T-helper 1 cell treated with Interleukin-12 subunit alpha and Interleukin-12 subunit beta and Interleukin-4 antibody, amounts not matched to agents 30 ng/mL and 1 ng/mL, for 36 hours (primary cell): ENCODE data around the gene FAM222B. TPM values are rescaled to one million over a fixed set of nuclear protein-coding genes. Genes with fewer than 3 reads are reported as not detected.
"Not testable (repeated sequence)": the region's sequence is repeated elsewhere in the genome, so short reads cannot be mapped to it uniquely, and the experiment has no call there.

ENCODE experiments used
- intact Hi-C: fragments of 100-400 bp; cut with micrococcal nuclease; formaldehyde crosslinking; loops from one replicate; pipeline ENCODE4 v1.15.1; 2024
- total RNA-seq: library from RNA; stranded (reverse); gene quantifications from 2 replicates; pipeline ENCODE4 v1.2.3, GENCODE V29; 2022

The FAM222B gene
- total RNA-seq, 1 donor from 2014 or later, result 23.9 TPM

DNA sequence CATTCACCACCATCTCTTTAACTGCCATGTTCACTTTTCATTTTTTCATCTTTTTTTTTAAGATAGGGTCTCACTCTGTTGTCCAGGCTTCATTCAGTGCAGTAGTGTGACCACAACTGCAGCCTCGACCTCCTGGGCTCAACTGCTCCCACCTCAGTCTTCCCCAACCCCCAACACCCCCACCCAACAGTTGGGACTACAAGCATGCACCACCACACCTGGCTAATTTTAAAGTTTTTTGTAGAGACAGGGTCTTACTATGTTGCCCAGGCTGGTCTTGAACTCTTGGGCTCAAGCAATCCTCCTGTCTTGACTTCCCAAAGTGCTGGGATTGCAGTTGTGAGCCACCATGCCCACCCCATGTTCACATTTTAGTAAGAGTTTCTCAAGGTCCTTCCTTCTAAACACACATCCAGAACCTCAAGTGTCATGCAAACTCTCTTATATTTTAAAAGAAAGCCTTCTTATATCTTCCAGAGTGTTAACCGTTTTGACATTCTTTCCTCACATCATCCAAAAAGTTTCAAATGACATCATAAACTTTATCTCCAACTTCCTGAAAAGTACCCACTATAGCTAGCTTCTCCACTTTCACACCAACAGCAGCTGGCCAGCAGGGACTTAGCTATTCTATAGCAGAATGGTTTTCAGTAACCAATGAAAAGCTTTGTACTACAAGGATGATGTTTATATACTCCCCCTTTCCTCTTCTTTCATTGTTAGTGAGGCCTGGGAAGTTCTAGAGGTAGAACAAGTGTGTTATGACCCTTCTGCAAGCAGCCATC is 49.5 kb downstream of the FAM222B start:
- intact Hi-C loops, result loop anchor here (5.0 kb wide), 1 partner anchor 49 kb away; the partner anchor contains the start of gene FAM222B

DNA sequence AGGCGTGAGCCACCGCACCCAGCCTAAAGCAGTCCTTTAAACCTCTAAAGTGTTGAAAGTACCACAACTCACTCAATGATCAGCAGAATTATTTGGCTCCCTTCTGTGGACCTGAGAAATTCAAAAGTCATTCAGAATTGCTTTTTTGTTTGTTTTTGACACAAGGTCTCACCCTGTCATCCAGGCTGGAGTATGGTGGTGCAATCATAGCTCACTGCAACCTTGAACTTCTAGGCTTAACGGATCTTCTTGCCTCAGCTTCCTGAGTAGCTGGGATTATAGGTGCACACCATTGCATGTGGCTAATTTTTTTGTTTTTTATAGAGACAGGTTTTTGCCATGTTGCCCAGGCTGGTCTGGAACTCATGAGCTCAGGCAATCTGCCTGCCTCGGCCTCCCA is 54.5 kb downstream of the FAM222B start:
- intact Hi-C loops, result no loop called here

DNA sequence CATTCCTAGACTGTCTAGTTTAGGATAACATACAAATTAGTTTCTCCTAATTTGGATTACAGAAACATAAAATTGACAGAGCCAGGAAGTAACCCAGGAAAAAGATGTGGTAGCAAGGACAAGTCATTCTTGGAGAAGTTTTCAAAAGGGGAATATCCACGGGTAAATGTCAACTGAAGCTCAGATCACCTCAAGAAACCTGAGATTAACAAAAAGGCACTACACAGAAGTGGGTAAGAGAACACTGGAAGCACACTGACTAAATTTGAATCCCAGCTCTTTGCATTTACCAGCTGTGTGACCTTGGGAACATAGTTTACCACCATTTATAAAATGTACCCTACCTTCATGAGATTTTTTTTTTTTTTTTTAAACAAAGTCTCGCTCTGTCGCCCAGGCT is 59.4 kb downstream of the FAM222B start:
- intact Hi-C loops, result no loop called here

DNA sequence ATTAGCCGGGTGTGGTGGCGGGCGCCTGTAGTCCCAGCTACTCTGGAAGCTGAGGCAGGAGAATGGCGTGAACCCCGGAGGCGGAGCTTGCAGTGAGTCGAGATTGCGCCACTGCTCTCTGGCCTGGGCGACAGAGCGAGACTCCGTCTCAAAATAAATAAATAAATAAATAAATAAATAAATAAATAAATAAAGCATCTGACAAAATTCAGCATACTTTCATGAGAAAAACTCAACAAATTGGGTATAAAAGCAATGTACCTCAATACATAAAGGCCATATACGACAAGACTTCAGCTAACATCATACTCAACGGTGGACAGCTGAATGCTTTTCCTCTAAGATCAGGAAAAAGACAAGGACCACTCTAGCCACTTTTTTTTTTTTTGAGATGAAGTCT is 63.0 kb downstream of the FAM222B start:
- intact Hi-C loops, result not testable (repeated sequence)

GRCh38 chr17:28777178-28777577 is 65.4 kb downstream of the FAM222B start:
- intact Hi-C loops, result no loop called here

GRCh38 chr17:28774206-28774605 is 68.4 kb downstream of the FAM222B start:
- intact Hi-C loops, result no loop called here

- intact Hi-C loops, result no loop called here
Measured at GRCh38 chr17:28773736-28774135, 68.9 kb downstream of the FAM222B start.

GRCh38 chr17:28765038-28765437 is 77.6 kb downstream of the FAM222B start:
- intact Hi-C loops, result no loop called here

- intact Hi-C loops, result loop anchor here (1.0 kb wide), 6 partner anchors 37 to 188 kb away; partner anchors contain the start of genes DHRS13 and FAM222B
Measured at GRCh38 chr17:28763804-28764266, 78.8 kb downstream of the FAM222B start.

GRCh38 chr17:28763137-28763799 is 79.3 kb downstream of the FAM222B start:
- intact Hi-C loops, result loop anchor here (1.0 kb wide), 6 partner anchors 36 to 189 kb away; partner anchors contain the start of genes DHRS13 and FAM222B

DNA sequence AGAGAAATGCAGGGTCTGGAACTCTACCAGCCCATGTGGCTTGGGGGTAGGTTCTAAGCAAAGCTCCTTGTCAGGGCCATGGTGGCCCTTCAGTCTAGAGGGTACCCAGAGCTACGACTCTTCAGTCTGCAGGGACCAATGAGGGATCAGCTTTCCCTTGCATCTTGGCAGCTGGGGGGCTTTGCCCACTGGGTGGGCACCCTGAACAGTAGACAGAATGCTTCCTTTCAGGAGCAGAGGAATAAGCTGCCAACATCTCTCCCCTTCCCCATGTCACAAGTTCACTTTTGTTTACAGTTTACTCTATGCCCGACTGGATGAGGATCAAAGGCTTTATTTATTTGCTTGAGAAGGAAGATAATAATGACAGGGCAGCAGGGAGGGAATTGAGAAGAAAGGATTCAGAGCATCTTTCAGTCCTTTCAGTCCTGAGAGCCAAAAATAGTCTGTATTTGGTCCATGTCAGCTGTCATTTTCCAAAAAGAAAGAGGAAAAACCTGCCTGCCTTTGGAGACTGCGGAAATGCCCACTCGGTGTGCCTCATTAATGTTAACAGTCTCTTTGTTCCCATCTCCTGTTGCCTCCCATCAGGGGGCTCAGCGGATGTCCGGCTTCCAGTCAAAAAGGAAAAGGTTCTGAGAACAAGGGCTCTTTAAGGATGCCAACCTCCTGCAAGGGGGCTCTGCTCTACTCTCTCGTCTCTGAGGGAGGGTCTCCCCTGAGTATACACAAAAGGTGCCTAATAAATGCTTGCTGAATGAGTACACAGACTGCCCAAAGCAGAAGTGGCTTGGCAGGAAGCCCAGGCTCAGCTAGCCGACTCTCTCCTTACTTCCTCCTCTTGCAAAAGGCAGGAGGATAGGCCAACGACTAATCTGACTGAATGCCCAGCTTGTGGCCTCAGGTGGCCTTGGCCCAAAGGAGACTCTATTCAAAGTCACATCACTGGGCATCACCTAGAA is 81.7 kb downstream of the FAM222B start:
- intact Hi-C loops, result no loop called here

GRCh38 chr17:28759256-28759865 is 83.2 kb downstream of the FAM222B start:
- intact Hi-C loops, result no loop called here

GRCh38 chr17:28758411-28759121 is 84.0 kb downstream of the FAM222B start:
- intact Hi-C loops, result no loop called here

- intact Hi-C loops, result no loop called here
Measured at GRCh38 chr17:28756049-28756804, 86.4 kb downstream of the FAM222B start.

DNA sequence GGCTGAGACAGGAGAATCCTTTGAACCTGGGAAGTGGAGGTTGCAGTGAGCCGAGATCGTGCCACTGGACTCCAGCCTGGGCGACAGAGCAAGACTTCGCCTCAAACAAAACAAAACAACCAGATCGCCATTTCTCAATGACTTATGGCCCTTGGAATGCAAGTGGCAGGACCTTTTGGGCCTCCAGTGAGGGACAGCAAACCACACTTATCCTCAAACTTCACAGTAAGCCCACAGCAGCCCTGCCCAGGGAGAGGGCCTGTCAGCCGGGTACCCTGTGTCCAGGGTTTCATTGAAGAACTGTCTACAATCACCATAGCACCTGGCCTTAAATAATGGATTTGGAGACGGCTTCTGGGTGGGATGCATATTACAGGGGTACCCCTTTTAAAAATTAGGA is 87.1 kb downstream of the FAM222B start:
- intact Hi-C loops, result no loop called here

DNA sequence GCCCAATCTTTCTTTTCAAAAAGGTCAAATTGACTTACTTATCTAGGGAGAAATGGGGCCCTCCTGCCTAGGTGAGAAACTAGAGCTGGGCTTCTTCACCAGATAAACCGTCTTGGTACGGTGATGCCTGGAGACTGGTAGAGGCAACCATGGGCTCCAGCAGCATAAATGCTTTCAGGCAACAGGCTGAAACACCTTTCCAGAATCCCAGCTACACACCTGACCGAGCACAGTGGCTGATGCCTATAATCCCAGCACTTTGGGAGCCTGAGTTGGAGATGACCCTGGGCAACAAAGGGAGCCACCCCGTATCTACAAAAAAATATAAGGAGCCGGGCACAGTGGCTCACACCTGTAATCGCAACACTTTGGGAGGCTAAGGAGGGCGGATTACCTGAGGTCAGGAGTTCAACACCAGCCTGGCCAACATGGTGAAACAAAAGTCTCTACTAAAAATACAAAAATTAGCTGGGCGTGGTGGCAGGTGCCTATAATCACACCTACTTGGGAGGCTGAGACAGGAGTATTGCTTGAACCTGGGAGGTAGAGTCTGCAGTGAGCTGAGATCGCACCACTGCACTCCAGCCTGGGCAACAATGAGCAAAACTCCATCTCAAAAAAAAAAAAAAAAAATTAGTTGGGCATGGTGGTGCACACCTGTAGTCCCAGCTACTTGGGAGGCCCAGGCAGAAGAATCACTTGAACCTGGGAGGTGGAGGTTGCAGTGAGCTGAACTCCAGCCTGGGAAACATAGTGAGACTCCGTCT is 90.8 kb downstream of the FAM222B start:
- intact Hi-C loops, result no loop called here

DNA sequence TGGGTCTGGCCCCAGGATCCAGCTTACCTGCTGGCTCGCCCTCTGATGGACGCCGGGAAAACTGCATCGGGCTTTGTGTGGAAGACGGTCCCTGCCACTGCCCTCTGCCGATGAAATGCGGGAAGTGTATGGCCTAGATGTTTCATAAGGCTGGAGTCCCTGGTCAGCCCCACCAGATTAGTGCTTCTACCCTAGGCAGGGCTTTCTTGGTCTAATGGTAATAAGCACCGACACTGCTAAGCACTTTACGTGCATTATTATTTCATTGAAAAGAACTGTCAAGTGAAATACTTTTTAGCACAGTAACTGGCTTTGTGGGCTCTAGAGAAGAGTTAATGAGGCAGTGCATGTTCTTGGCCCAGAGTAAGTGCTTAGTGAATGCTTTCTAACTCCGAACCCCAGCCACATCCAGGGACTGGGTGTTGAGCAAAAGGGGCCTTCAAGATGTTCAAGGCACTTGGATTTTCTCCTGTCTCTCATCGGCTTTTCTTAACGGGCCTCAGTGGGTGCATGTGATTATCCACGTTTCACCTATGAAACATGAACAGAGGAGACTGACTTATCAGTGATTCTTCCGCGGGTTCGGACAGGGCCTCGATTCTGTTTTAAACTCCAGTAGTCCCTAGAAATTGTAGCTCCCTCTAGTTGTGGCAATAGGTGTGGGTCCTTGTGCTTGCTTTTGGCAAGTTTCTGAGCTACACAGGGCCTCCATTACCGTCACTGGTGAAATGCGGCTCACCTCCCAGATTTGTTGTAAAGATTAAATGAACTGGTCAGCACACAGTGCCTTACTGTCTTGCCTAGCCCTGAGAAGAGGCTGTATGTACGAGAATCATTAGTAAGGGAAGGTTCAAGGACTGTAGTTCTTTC is 92.2 kb downstream of the FAM222B start:
- intact Hi-C loops, result loop anchor here (1.0 kb wide), 2 partner anchors 23 to 103 kb away; no protein-coding TSS in a partner anchor
